Lower leg skin (tissue), 3 donors: ENCODE data around the gene EMCN.

Experiments used
- POLR2A ChIP-seq, 2 donors: fragments of 450-650 bp; IDR thresholded peaks; one replicate each; pipeline ENCODE4 v1.6.1; 2016 to 2017; ENCODE audit warnings: antibody characterized with exemption in 2 of 2, mild to moderate bottlenecking in 1 of 2, moderate library complexity in 1 of 2
- TF ChIP-seq, protein P1 (sequence below), 3 donors: fragments of 450-650 bp; IDR thresholded peaks; one replicate each; pipeline ENCODE4 v1.5.1; 2016; ENCODE audit warnings: antibody characterized with exemption in 3 of 3, mild to moderate bottlenecking in 3 of 3, moderate library complexity in 2 of 3

DNA sequence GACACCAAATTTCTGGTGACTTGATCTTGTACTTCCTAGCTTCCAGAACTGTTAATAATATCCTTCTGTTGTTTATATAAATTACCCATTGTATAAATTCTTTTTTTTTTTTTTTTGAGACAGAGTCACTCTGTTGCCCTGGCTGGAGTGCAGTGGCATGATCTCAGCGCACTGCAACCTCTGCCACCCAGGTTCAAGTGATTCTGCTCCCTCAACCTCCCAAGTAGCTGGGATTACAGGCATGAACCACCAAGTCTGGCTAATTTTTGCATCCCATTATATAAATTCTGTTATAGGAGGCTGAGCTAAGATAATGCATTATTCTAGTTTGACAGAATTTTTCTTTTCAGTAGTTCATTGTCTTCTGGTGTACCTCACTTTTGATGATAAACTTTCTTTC lies 170.6 kb downstream of the EMCN start:
- no peak for TF ChIP-seq POLR2A (IDR thresholded peaks at IDR 0.05)
- TF ChIP-seq, protein P1, sequence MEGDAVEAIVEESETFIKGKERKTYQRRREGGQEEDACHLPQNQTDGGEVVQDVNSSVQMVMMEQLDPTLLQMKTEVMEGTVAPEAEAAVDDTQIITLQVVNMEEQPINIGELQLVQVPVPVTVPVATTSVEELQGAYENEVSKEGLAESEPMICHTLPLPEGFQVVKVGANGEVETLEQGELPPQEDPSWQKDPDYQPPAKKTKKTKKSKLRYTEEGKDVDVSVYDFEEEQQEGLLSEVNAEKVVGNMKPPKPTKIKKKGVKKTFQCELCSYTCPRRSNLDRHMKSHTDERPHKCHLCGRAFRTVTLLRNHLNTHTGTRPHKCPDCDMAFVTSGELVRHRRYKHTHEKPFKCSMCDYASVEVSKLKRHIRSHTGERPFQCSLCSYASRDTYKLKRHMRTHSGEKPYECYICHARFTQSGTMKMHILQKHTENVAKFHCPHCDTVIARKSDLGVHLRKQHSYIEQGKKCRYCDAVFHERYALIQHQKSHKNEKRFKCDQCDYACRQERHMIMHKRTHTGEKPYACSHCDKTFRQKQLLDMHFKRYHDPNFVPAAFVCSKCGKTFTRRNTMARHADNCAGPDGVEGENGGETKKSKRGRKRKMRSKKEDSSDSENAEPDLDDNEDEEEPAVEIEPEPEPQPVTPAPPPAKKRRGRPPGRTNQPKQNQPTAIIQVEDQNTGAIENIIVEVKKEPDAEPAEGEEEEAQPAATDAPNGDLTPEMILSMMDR (IDR thresholded peaks at IDR 0.05) = no peak
